Measurements from ENCODE around the gene SPOCK3. TPM values are rescaled to one million over a fixed set of nuclear protein-coding genes. Genes with fewer than 3 reads are reported as not detected.
A peak's percentile ranks its signal among the peaks of the same experiment; 100 is the strongest.

The SPOCK3 gene
- polyA plus RNA-seq, 2 donors, result 0.04 to 0.08 TPM

- Histone ChIP-seq H3K4me3 (ENCODE audit: low read depth in 1 of 2, low read length in 2 of 2) (peak overlapping the region in 1 of 2 donors; percentile 20), H3K9me3 (ENCODE audit: control insufficient read depth in 2 of 2, insufficient read depth in 1 of 2, low read depth in 1 of 2, low read length in 1 of 2) (peaks cover 0 to 2% of the 10 kb centered on the region in 2 donors), H3K36me3 (ENCODE audit: control insufficient read depth in 2 of 2, insufficient read depth in 2 of 2, low read length in 1 of 2) (no peaks in the 10 kb centered on the region), H3K27ac (ENCODE audit: low read depth in 2 of 2, low read length in 1 of 2) (no peak overlapping the region), H3K27me3 (ENCODE audit: control insufficient read depth in 1 of 2, insufficient read depth in 2 of 2, low read length in 2 of 2) (no peaks in the 10 kb centered on the region), H3K4me1 (ENCODE audit: control insufficient read depth in 2 of 2, insufficient read depth in 2 of 2, low read length in 1 of 2) (peaks cover 2 to 5% of the 10 kb centered on the region in 2 donors)
- WGBS, 2 donors, result 46 to 50% methylated on average over 25 of the region's 25 CpGs
Measured at GRCh38 chr4:167232805-167233684, 1.2 kb downstream of the SPOCK3 start.

GRCh38 chr4:167230744-167231143 lies 3.5 kb downstream of the SPOCK3 start:
- H3K36me3 ChIP-seq (ENCODE audit: control insufficient read depth in 2 of 2, insufficient read depth in 2 of 2, low read length in 1 of 2), result no peaks in the 10 kb centered on the region
- peaks cover 0 to 2% of the 10 kb centered on the region in 2 donors for H3K9me3 ChIP-seq (ENCODE audit: control insufficient read depth in 2 of 2, insufficient read depth in 1 of 2, low read depth in 1 of 2, low read length in 1 of 2)
- H3K4me1 ChIP-seq (ENCODE audit: control insufficient read depth in 2 of 2, insufficient read depth in 2 of 2, low read length in 1 of 2), result peaks cover 2 to 5% of the 10 kb centered on the region in 2 donors
- H3K4me3 ChIP-seq (ENCODE audit: low read depth in 1 of 2, low read length in 2 of 2), result no peak overlapping the region
- H3K27ac ChIP-seq (ENCODE audit: low read depth in 2 of 2, low read length in 1 of 2), result no peak overlapping the region
- WGBS, 2 donors, result 79 to 83% methylated on average over 5 of the region's 5 CpGs
- no peaks in the 10 kb centered on the region for H3K27me3 ChIP-seq (ENCODE audit: control insufficient read depth in 1 of 2, insufficient read depth in 2 of 2, low read length in 2 of 2)

- 68 to 77% methylated on average over 2 of the region's 2 CpGs for WGBS, 2 donors
- H3K9me3 ChIP-seq (ENCODE audit: control insufficient read depth in 2 of 2, insufficient read depth in 1 of 2, low read depth in 1 of 2, low read length in 1 of 2), result no peaks in the 10 kb centered on the region
- no peak overlapping the region for H3K4me3 ChIP-seq (ENCODE audit: low read depth in 1 of 2, low read length in 2 of 2)
Measured at GRCh38 chr4:167222099-167222498, 12.2 kb downstream of the SPOCK3 start.

GRCh38 chr4:167221084-167221483 lies 13.2 kb downstream of the SPOCK3 start:
- no peak overlapping the region for H3K27ac ChIP-seq (ENCODE audit: low read depth in 2 of 2, low read length in 1 of 2)
- no peaks in the 10 kb centered on the region for H3K27me3 ChIP-seq (ENCODE audit: control insufficient read depth in 1 of 2, insufficient read depth in 2 of 2, low read length in 2 of 2)
- no peaks in the 10 kb centered on the region for H3K36me3 ChIP-seq (ENCODE audit: control insufficient read depth in 2 of 2, insufficient read depth in 2 of 2, low read length in 1 of 2)
- no peaks in the 10 kb centered on the region for H3K4me1 ChIP-seq (ENCODE audit: control insufficient read depth in 2 of 2, insufficient read depth in 2 of 2, low read length in 1 of 2)
- 88 to 95% methylated on average over 4 of the region's 4 CpGs for WGBS, 2 donors
- no peak overlapping the region for H3K4me3 ChIP-seq (ENCODE audit: low read depth in 1 of 2, low read length in 2 of 2)
- H3K9me3 ChIP-seq (ENCODE audit: control insufficient read depth in 2 of 2, insufficient read depth in 1 of 2, low read depth in 1 of 2, low read length in 1 of 2), result no peaks in the 10 kb centered on the region

More at GRCh38 chr4:167222099-167222498, 12.2 kb downstream of the SPOCK3 start:
- no peaks in the 10 kb centered on the region for H3K4me1 ChIP-seq (ENCODE audit: control insufficient read depth in 2 of 2, insufficient read depth in 2 of 2, low read length in 1 of 2)
- no peak overlapping the region for H3K27ac ChIP-seq (ENCODE audit: low read depth in 2 of 2, low read length in 1 of 2)
- H3K36me3 ChIP-seq (ENCODE audit: control insufficient read depth in 2 of 2, insufficient read depth in 2 of 2, low read length in 1 of 2), result no peaks in the 10 kb centered on the region
- no peaks in the 10 kb centered on the region for H3K27me3 ChIP-seq (ENCODE audit: control insufficient read depth in 1 of 2, insufficient read depth in 2 of 2, low read length in 2 of 2)

GRCh38 chr4:167218022-167218608 lies 16.2 kb downstream of the SPOCK3 start:
- Histone ChIP-seq H3K27me3 (ENCODE audit: control insufficient read depth in 1 of 2, insufficient read depth in 2 of 2, low read length in 2 of 2) (no peaks in the 10 kb centered on the region), H3K4me1 (ENCODE audit: control insufficient read depth in 2 of 2, insufficient read depth in 2 of 2, low read length in 1 of 2) (no peaks in the 10 kb centered on the region), H3K4me3 (ENCODE audit: low read depth in 1 of 2, low read length in 2 of 2) (no peak overlapping the region), H3K27ac (ENCODE audit: low read depth in 2 of 2, low read length in 1 of 2) (no peak overlapping the region), H3K36me3 (ENCODE audit: control insufficient read depth in 2 of 2, insufficient read depth in 2 of 2, low read length in 1 of 2) (no peaks in the 10 kb centered on the region), H3K9me3 (ENCODE audit: control insufficient read depth in 2 of 2, insufficient read depth in 1 of 2, low read depth in 1 of 2, low read length in 1 of 2) (no peaks in the 10 kb centered on the region)
- 36% methylated on average over 3 of the region's 3 CpGs for WGBS, 2 donors

- Histone ChIP-seq H3K9me3 (ENCODE audit: control insufficient read depth in 2 of 2, insufficient read depth in 1 of 2, low read depth in 1 of 2, low read length in 1 of 2) (no peaks in the 10 kb centered on the region), H3K27ac (ENCODE audit: low read depth in 2 of 2, low read length in 1 of 2) (no peak overlapping the region)
- 65 to 73% methylated on average over 2 of the region's 2 CpGs for WGBS, 2 donors
Measured at GRCh38 chr4:167216783-167217182, 17.5 kb downstream of the SPOCK3 start.

GRCh38 chr4:167210166-167210565 lies 24.1 kb downstream of the SPOCK3 start:
- WGBS, 2 donors, result 68 to 82% methylated on average over 2 of the region's 2 CpGs
- Histone ChIP-seq H3K4me1 (ENCODE audit: control insufficient read depth in 2 of 2, insufficient read depth in 2 of 2, low read length in 1 of 2) (no peaks in the 10 kb centered on the region), H3K9me3 (ENCODE audit: control insufficient read depth in 2 of 2, insufficient read depth in 1 of 2, low read depth in 1 of 2, low read length in 1 of 2) (no peaks in the 10 kb centered on the region), H3K27ac (ENCODE audit: low read depth in 2 of 2, low read length in 1 of 2) (no peak overlapping the region), H3K36me3 (ENCODE audit: control insufficient read depth in 2 of 2, insufficient read depth in 2 of 2, low read length in 1 of 2) (no peaks in the 10 kb centered on the region), H3K27me3 (ENCODE audit: control insufficient read depth in 1 of 2, insufficient read depth in 2 of 2, low read length in 2 of 2) (no peaks in the 10 kb centered on the region), H3K4me3 (ENCODE audit: low read depth in 1 of 2, low read length in 2 of 2) (no peak overlapping the region)

More at GRCh38 chr4:167216783-167217182, 17.5 kb downstream of the SPOCK3 start:
- H3K36me3 ChIP-seq (ENCODE audit: control insufficient read depth in 2 of 2, insufficient read depth in 2 of 2, low read length in 1 of 2), result no peaks in the 10 kb centered on the region
- H3K27me3 ChIP-seq (ENCODE audit: control insufficient read depth in 1 of 2, insufficient read depth in 2 of 2, low read length in 2 of 2), result no peaks in the 10 kb centered on the region
- H3K4me1 ChIP-seq (ENCODE audit: control insufficient read depth in 2 of 2, insufficient read depth in 2 of 2, low read length in 1 of 2), result no peaks in the 10 kb centered on the region
- no peak overlapping the region for H3K4me3 ChIP-seq (ENCODE audit: low read depth in 1 of 2, low read length in 2 of 2)

- 62 to 63% methylated on average over 1 of the region's 1 CpG for WGBS, 2 donors
- H3K4me3 ChIP-seq (ENCODE audit: low read depth in 1 of 2, low read length in 2 of 2), result no peak overlapping the region
- no peak overlapping the region for H3K27ac ChIP-seq (ENCODE audit: low read depth in 2 of 2, low read length in 1 of 2)
- H3K36me3 ChIP-seq (ENCODE audit: control insufficient read depth in 2 of 2, insufficient read depth in 2 of 2, low read length in 1 of 2), result no peaks in the 10 kb centered on the region
- no peaks in the 10 kb centered on the region for H3K27me3 ChIP-seq (ENCODE audit: control insufficient read depth in 1 of 2, insufficient read depth in 2 of 2, low read length in 2 of 2)
- no peaks in the 10 kb centered on the region for H3K9me3 ChIP-seq (ENCODE audit: control insufficient read depth in 2 of 2, insufficient read depth in 1 of 2, low read depth in 1 of 2, low read length in 1 of 2)
- H3K4me1 ChIP-seq (ENCODE audit: control insufficient read depth in 2 of 2, insufficient read depth in 2 of 2, low read length in 1 of 2), result no peaks in the 10 kb centered on the region
Measured at GRCh38 chr4:167196344-167197012, 37.8 kb downstream of the SPOCK3 start.

GRCh38 chr4:167190379-167190778 lies 43.9 kb downstream of the SPOCK3 start:
- H3K27ac ChIP-seq (ENCODE audit: low read depth in 2 of 2, low read length in 1 of 2), result no peak overlapping the region
- no peak overlapping the region for H3K4me3 ChIP-seq (ENCODE audit: low read depth in 1 of 2, low read length in 2 of 2)
- H3K9me3 ChIP-seq (ENCODE audit: control insufficient read depth in 2 of 2, insufficient read depth in 1 of 2, low read depth in 1 of 2, low read length in 1 of 2), result no peaks in the 10 kb centered on the region
- 76 to 81% methylated on average over 2 of the region's 2 CpGs for WGBS, 2 donors
- no peaks in the 10 kb centered on the region for H3K27me3 ChIP-seq (ENCODE audit: control insufficient read depth in 1 of 2, insufficient read depth in 2 of 2, low read length in 2 of 2)
- H3K36me3 ChIP-seq (ENCODE audit: control insufficient read depth in 2 of 2, insufficient read depth in 2 of 2, low read length in 1 of 2), result no peaks in the 10 kb centered on the region
- no peaks in the 10 kb centered on the region for H3K4me1 ChIP-seq (ENCODE audit: control insufficient read depth in 2 of 2, insufficient read depth in 2 of 2, low read length in 1 of 2)
